K562 (cell line): ENCODE results near the gene PLTP. TPM values are rescaled to one million over a fixed set of nuclear protein-coding genes. Genes with fewer than 3 reads are reported as not detected.

Experiments used
- ARID1B ChIP-seq: fragments of 450-650 bp; IDR thresholded peaks from 2 replicates; pipeline ENCODE4 v1.6.1; 2016; ENCODE audit warnings: antibody characterized with exemption, mild to moderate bottlenecking, inconsistent platforms
- BRD9 ChIP-seq: fragments of 450-650 bp; IDR thresholded peaks from 2 replicates; pipeline ENCODE4 v1.6.1; 2018; ENCODE audit warnings: low read depth; ENCODE audit not compliant: partially characterized antibody
- C11orf30 ChIP-seq: fragments of 450-650 bp; IDR thresholded peaks from 2 replicates; pipeline ENCODE4 v1.6.1; 2016; ENCODE audit warnings: low read depth, mild to moderate bottlenecking
- CREB1 ChIP-seq, 2 experiments: sonication (generic) in 1 of 2; formaldehyde crosslinking in 1 of 2; IDR thresholded peaks; 2 replicates each; pipeline versions ENCODE4 v1.6.1 to v1.8.0; 2012 to 2022; ENCODE audit warnings: inconsistent platforms in 1 of 2, mild to moderate bottlenecking in 1 of 2, missing genetic modification reagents in 1 of 2, moderate library complexity in 1 of 2
- CTBP1 ChIP-seq: fragments of 450-650 bp; IDR thresholded peaks from 2 replicates; pipeline ENCODE4 v1.6.1; 2016; ENCODE audit warnings: borderline replicate concordance
- DPF2 ChIP-seq: fragments of 450-650 bp; IDR thresholded peaks from 2 replicates; pipeline ENCODE4 v1.6.1; 2016
- ELF2 ChIP-seq: fragments of 250-450 bp; sonication (Bioruptor Pico); IDR thresholded peaks from 2 replicates; pipeline ENCODE4 v1.5.0; 2021; ENCODE audit warnings: mild to moderate bottlenecking
- HCFC1 ChIP-seq: IDR thresholded peaks from 2 replicates; pipeline ENCODE4 v1.6.1; 2012; ENCODE audit warnings: low read depth, low read length, improper control_type of control experiment
- HMGN3 ChIP-seq: IDR thresholded peaks from 2 replicates; pipeline ENCODE4 v1.6.1; 2011; ENCODE audit warnings: borderline replicate concordance, low read depth, mild to moderate bottlenecking, mixed read lengths, low read length; ENCODE audit not compliant: insufficient read length; ENCODE audit errors: extremely low read depth
- L3MBTL2 ChIP-seq: fragments of 450-650 bp; IDR thresholded peaks from 2 replicates; pipeline ENCODE4 v1.6.1; 2016; ENCODE audit warnings: mild to moderate bottlenecking, moderate library complexity
- MAFK ChIP-seq: IDR thresholded peaks from 2 replicates; pipeline ENCODE4 v1.6.1; 2011; ENCODE audit warnings: low read length, improper control_type of control experiment
- MBD2 ChIP-seq: sonication (generic); IDR thresholded peaks from 2 replicates; pipeline ENCODE4 v1.6.1; 2016; ENCODE audit warnings: low read depth, borderline replicate concordance
- NBN ChIP-seq: fragments of 450-650 bp; IDR thresholded peaks from 2 replicates; pipeline ENCODE4 v1.6.1; 2016; ENCODE audit warnings: low read depth, mild to moderate bottlenecking
- POLR2B ChIP-seq: fragments of 450-650 bp; IDR thresholded peaks from 2 replicates; pipeline ENCODE4 v1.6.1; 2018; ENCODE audit warnings: low read depth; ENCODE audit not compliant: partially characterized antibody
- SMARCA4 ChIP-seq: fragments of 450-650 bp; IDR thresholded peaks from 2 replicates; pipeline ENCODE4 v1.6.1; 2016
- TBP ChIP-seq: optimal IDR thresholded peaks from 2 replicates; pipeline ENCODE3; 2011; ENCODE audit warnings: low read depth, low read length, improper control_type of control experiment
- XRCC5 ChIP-seq: fragments of 200-400 bp; formaldehyde crosslinking; IDR thresholded peaks from 2 replicates; pipeline ENCODE4 v1.6.1; 2017; ENCODE audit warnings: low read depth, mild to moderate bottlenecking, low read length
- YY1 ChIP-seq, 3 experiments: IDR thresholded peaks; 2 replicates each; pipeline ENCODE4 v1.6.1; 2011; ENCODE audit warnings: low read length in 2 of 3, mild to moderate bottlenecking in 2 of 3, moderate library complexity in 2 of 3, borderline replicate concordance in 1 of 3, control low read depth in 1 of 3, low read depth in 1 of 3; ENCODE audit not compliant: insufficient read depth in 3 of 3, insufficient replicate concordance in 2 of 3, control insufficient read depth in 1 of 3, insufficient read length in 1 of 3; ENCODE audit errors: extremely low read depth in 1 of 3
- polyA plus RNA-seq, 8 experiments: library from polyadenylated mRNA; depleted of rRNA in 4 of 8; stranded (reverse) in 5 of 8; unstranded in 3 of 8; fragments of >200 nt; fragmentation: Nextera tagmentation in 2 of 8; fragmentation: Illumina TruSeq in 1 of 8; extraction: Ambion mirVana in 2 of 8; extraction: Trizol in 1 of 8; gene quantifications; 2 replicates each; pipeline versions ENCODE4 v1.2.1 to v1.2.3, GENCODE V29; 2011 to 2014; ENCODE audit warnings: inconsistent platforms in 1 of 8, missing spikeins in 1 of 8
- total RNA-seq, 7 experiments: library from RNA; depleted of rRNA in 6 of 7; stranded (reverse); fragments of >200 nt in 6 of 7; fragmentation: Illumina TruSeq in 2 of 7; extraction: Trizol in 2 of 7; gene quantifications; 2 replicates each; pipeline versions ENCODE4 v1.2.1 to v1.2.3, GENCODE V29; 2011 to 2021; ENCODE audit warnings: low replicate concordance in 1 of 7
- TF ChIP-seq, protein P1 (sequence below), 2 experiments: fragments of 450-650 bp; IDR thresholded peaks; 2 replicates each; pipeline ENCODE4 v1.6.1; 2016; ENCODE audit warnings: mild to moderate bottlenecking in 2 of 2, borderline replicate concordance in 1 of 2, low read depth in 1 of 2, moderate library complexity in 1 of 2

PLTP gene
- total and polyA plus RNA-seq, 9 of the 15 experiments (the other 6 are each of a cell fraction or from before 2014, with no cell fraction given) = 2.8 to 29.3 (median 17.6) TPM

DNA sequence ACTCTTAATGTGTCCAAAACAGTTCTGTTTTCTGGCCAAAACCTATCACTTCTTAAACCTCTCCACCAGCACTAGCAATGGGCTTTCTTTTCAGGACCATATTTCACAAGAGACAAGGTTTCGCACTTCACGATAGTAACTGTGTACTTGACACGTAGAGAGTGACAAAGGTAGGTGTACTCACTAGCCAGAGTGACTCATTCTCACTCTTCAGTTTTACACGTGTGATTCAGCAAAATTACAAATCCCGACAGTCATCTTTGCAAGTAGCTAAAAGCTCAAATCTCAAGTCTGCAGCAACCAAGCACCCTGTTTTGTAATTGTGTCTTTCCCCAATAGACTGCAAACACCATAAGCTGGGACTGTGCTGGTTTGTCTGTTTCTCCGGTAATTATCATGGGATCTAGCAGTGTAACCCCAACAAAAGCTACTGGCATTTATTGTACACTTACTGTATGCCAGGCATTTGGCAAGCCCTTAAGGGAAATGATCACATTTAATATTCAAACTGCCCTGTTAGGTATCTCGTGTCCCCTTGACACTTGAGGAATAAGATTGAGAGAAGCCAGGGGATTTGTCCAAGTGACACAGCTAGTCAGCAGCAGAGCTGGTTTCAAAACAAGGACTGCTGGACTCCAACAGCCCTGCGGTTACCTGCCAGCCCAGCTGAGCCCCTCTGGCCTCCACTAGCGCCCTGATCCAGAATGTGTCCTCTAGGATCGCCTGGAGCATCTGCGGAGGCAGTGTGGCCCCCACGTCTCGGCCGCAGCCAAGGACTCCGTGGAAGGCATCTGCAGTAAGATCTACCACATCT is 32.4 kb upstream of the PLTP start (continued):
- TF ChIP-seq L3MBTL2 = peak; percentile 40; the same call in 1 of the 2 replicates
- TF ChIP-seq HCFC1 = 0 out of 2 replicates have a peak, but pooled peaks have one; percentile 6
- no peak for TF ChIP-seq XRCC5
- no peak for TF ChIP-seq ELF2
- TF ChIP-seq, protein P1, sequence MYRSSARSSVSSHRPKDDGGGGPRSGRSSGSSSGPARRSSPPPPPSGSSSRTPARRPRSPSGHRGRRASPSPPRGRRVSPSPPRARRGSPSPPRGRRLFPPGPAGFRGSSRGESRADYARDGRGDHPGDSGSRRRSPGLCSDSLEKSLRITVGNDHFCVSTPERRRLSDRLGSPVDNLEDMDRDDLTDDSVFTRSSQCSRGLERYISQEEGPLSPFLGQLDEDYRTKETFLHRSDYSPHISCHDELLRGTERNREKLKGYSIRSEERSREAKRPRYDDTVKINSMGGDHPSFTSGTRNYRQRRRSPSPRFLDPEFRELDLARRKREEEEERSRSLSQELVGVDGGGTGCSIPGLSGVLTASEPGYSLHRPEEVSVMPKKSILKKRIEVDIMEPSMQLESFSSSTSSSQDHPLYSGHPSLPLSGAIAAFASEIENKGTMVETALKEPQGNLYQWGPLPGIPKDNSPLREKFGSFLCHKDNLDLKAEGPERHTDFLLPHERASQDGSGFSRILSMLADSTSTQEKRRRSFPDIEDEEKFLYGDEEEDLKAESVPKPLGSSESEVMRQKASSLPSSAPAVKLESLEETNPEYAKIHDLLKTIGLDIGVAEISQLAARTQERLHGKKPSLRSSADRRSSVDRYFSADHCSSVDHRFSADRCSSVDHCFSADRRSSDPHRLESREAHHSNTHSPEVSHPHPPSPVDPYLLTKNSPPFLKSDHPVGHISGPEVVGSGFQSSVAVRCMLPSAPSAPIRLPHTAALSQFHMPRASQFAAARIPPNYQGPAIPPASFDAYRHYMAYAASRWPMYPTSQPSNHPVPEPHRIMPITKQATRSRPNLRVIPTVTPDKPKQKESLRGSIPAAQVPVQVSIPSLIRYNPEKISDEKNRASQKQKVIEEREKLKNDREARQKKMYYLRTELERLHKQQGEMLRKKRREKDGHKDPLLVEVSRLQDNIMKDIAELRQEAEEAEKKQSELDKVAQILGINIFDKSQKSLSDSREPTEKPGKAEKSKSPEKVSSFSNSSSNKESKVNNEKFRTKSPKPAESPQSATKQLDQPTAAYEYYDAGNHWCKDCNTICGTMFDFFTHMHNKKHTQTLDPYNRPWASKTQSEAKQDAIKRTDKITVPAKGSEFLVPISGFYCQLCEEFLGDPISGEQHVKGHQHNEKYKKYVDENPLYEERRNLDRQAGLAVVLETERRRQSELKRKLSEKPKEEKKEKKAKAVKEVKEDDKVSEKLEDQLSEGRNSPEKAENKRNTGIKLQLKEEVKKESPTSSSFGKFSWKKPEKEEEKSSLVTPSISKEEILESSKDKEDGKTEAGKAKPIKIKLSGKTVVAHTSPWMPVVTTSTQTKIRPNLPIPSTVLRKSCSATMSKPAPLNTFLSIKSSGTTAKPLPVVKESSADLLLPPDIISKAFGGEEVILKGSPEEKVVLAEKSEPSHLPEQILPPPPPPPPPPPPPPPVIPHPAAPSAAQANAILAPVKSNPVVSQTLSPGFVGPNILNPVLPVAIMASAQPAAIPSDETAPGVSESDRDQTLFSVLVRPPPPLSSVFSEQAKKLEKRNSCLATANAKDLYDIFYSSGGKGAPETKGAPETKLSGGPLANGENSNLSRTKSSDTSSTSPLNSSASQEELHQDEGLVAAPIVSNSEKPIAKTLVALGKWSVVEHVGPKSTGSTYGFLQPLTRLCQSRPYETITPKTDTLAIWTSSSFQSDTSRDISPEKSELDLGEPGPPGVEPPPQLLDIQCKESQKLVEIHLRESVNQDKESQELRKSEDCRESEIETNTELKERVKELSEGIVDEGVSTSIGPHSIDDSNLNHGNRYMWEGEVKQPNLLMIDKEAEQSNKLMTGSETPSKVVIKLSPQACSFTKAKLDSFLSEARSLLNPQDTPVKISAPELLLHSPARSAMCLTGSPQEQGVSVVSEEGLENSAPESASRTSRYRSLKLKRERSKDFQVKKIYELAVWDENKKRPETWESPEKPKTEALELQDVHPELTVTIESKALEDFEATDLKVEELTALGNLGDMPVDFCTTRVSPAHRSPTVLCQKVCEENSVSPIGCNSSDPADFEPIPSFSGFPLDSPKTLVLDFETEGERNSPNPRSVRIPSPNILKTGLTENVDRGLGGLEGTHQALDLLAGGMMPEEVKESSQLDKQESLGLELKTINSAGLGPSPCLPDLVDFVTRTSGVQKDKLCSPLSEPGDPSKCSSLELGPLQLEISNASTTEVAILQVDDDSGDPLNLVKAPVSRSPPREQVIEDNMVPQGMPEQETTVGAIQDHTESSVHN (IDR thresholded peaks at IDR 0.05; ENCODE audit: borderline replicate concordance in 1 of 2, low read depth in 1 of 2) = 0 out of 4 replicates have a peak, but pooled peaks of 1 of the 2 experiments have one; percentile 61
- peak; percentile 97 for TF ChIP-seq C11orf30
- peak; percentile 91 for TF ChIP-seq MAFK
- peak; percentile 29 for TF ChIP-seq TBP
- no peak for TF ChIP-seq HMGN3
- no peak for TF ChIP-seq CREB1 (IDR thresholded peaks at IDR 0.05)
- TF ChIP-seq CREB1 (CRISPR knock-in tag; IDR thresholded peaks at IDR 0.05) = 0 out of 2 replicates have a peak, but pooled peaks have one; percentile 30
- peak; percentile 93 for TF ChIP-seq DPF2
- TF ChIP-seq ARID1B = peak; percentile 85
- no peak for TF ChIP-seq BRD9
- no peak for TF ChIP-seq YY1 (IDR thresholded peaks at IDR 0.05; ENCODE audit: borderline replicate concordance in 1 of 3, control insufficient read depth in 1 of 3, extremely low read depth in 1 of 3, insufficient read depth in 3 of 3, insufficient read length in 1 of 3, insufficient replicate concordance in 2 of 3, low read depth in 1 of 3, low read length in 2 of 3)
- TF ChIP-seq NBN = 0 out of 2 replicates have a peak, but pooled peaks have one; percentile 22
- 0 out of 2 replicates have a peak, but pooled peaks have one; percentile 13 for TF ChIP-seq CTBP1
- peak; percentile 89 for TF ChIP-seq SMARCA4
- TF ChIP-seq MBD2 = no peak
- peak; percentile 24 for TF ChIP-seq POLR2B
